Lung (tissue), 12 donors: ENCODE measurements around the gene SLC23A3. TPM values are rescaled to one million over a fixed set of nuclear protein-coding genes. Genes with fewer than 3 reads are reported as not detected.

Experiments
- ATAC-seq: fragments of 200-7000 bp; cut with Tn5 transposase; one replicate; pipeline ENCODE4 v1.9.1; 2020; ENCODE audit warnings: moderate number of reproducible peaks; ENCODE audit not compliant: insufficient read depth, low FRiP score
- DNase-seq, 3 donors: peaks; one replicate each; pipeline ENCODE4 v3.0.0-alpha.2; 2013 to 2017
- H3K27ac ChIP-seq, 2 donors: one replicate each; pipeline ENCODE4 v1.5.1; 2013; ENCODE audit warnings: mild to moderate bottlenecking in 2 of 2, moderate library complexity in 2 of 2, control low read depth in 1 of 2, inconsistent platforms in 1 of 2, low read depth in 1 of 2, low read length in 1 of 2
- H3K27me3 ChIP-seq, 3 donors: one replicate each; pipeline ENCODE4 v1.5.1; 2013; ENCODE audit warnings: low read length in 2 of 3; ENCODE audit not compliant: control insufficient read depth in 3 of 3, insufficient read depth in 3 of 3
- H3K36me3 ChIP-seq, 4 donors: one replicate each; pipeline ENCODE4 v1.5.1; 2013; ENCODE audit warnings: low read length in 4 of 4, mild to moderate bottlenecking in 1 of 4, moderate library complexity in 1 of 4; ENCODE audit not compliant: control insufficient read depth in 4 of 4, insufficient read depth in 4 of 4
- H3K4me1 ChIP-seq, 5 donors: one replicate each; pipeline ENCODE4 v1.5.1; 2013; ENCODE audit warnings: low read length in 5 of 5, mild to moderate bottlenecking in 2 of 5, moderate library complexity in 1 of 5; ENCODE audit not compliant: control insufficient read depth in 5 of 5, insufficient read depth in 5 of 5
- H3K4me3 ChIP-seq: one replicate; pipeline ENCODE4 v1.5.1; 2013; ENCODE audit warnings: mild to moderate bottlenecking, control low read depth, moderate library complexity
- H3K9ac ChIP-seq, 2 donors: one replicate each; pipeline ENCODE4 v1.5.1; 2013; ENCODE audit warnings: low read length in 2 of 2, control low read depth in 1 of 2; ENCODE audit not compliant: insufficient read depth in 1 of 2
- H3K9me3 ChIP-seq, 4 donors: one replicate each; pipeline ENCODE4 v1.5.1; 2013; ENCODE audit warnings: low read length in 3 of 4, mild to moderate bottlenecking in 1 of 4, moderate library complexity in 1 of 4; ENCODE audit not compliant: control insufficient read depth in 4 of 4, insufficient read depth in 3 of 4
- WGBS, 2 donors: extraction: QIAGEN DNeasy Blood & Tissue Kit; methylation state at CpG; one replicate each; pipeline ENCODE4 v1.1.7; 2013; 5-methylcytosine and 5-hydroxymethylcytosine counted together
- polyA plus RNA-seq, 2 donors: library from polyadenylated mRNA; stranded (reverse); fragments of 200-250 nt; gene quantifications; one replicate each; pipeline ENCODE4 v1.2.1, GENCODE V29; 2013
- total RNA-seq, 2 donors: library from RNA; depleted of rRNA in 1 of 2; stranded (reverse); fragments of >200 nt in 1 of 2; gene quantifications; one replicate each; pipeline ENCODE4 v1.2.1, GENCODE V29; 2014 to 2021
- TF ChIP-seq, protein P1 (sequence below): IDR thresholded peaks from 2 replicates; pipeline ENCODE4 v1.5.1; 2012; ENCODE audit warnings: mild to moderate bottlenecking; ENCODE audit errors: control extremely low read depth, extremely low read depth
- donor health status: control.
- donor health status: control.
- donor health status: Bipolar disorder and iron deficiency.
- donor health status: healthy.
- donor health status: DM: yes; HTN: yes; CAD: no.

SLC23A3 gene
- total and polyA plus RNA-seq, 4 donors: 0.80 to 2.5 (median 1.9) TPM

DNA sequence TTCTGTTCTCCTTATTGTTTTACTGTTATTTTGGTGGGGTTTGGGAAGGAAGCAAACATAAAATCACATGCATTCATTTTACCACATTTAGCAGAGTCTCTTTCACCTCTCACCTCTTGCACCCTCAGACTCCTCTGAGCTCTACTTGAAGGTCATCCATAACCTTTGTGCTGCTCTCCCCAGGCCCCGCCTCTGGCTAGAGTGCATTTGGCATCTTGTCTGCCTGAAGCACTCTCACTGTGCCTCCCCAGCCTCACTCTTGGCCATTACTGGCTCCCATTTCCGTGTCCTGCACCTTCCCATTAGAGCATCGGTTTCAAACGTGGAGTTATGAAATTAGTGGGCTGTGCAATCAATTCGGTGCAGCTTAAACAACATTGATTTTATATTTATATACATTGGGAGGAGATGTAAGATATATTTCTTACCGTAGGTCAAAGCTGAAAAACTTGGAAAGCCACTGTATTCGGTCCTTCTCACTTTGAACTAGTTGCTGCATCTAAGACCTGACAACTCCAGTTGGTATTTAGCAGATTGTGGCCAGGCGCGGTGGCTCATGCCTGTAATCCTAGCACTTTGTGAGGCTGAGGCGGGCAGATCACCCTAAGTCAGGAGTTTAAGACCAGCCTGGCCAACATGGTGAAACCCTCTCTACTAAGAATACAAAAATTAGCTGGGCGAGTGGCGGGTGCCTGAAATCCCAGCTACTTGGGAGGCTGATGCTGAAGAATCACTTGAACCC, 29.8 kb upstream of the SLC23A3 start:
- no peaks in the 10 kb centered on the region for H3K9me3 ChIP-seq
- no peak overlapping the region for H3K4me3 ChIP-seq
- no peaks in the 10 kb centered on the region for H3K4me1 ChIP-seq
- ATAC-seq: no peak
- H3K27ac ChIP-seq: no peak overlapping the region
- DNase-seq: no peak
- TF ChIP-seq, protein P1, sequence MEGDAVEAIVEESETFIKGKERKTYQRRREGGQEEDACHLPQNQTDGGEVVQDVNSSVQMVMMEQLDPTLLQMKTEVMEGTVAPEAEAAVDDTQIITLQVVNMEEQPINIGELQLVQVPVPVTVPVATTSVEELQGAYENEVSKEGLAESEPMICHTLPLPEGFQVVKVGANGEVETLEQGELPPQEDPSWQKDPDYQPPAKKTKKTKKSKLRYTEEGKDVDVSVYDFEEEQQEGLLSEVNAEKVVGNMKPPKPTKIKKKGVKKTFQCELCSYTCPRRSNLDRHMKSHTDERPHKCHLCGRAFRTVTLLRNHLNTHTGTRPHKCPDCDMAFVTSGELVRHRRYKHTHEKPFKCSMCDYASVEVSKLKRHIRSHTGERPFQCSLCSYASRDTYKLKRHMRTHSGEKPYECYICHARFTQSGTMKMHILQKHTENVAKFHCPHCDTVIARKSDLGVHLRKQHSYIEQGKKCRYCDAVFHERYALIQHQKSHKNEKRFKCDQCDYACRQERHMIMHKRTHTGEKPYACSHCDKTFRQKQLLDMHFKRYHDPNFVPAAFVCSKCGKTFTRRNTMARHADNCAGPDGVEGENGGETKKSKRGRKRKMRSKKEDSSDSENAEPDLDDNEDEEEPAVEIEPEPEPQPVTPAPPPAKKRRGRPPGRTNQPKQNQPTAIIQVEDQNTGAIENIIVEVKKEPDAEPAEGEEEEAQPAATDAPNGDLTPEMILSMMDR: no peak
- no peak overlapping the region for H3K9ac ChIP-seq
- H3K27me3 ChIP-seq: no peaks in the 10 kb centered on the region
- 85 to 89% methylated on average over 12 of the region's 12 CpGs for WGBS, 2 donors
- no peaks in the 10 kb centered on the region for H3K36me3 ChIP-seq

DNA sequence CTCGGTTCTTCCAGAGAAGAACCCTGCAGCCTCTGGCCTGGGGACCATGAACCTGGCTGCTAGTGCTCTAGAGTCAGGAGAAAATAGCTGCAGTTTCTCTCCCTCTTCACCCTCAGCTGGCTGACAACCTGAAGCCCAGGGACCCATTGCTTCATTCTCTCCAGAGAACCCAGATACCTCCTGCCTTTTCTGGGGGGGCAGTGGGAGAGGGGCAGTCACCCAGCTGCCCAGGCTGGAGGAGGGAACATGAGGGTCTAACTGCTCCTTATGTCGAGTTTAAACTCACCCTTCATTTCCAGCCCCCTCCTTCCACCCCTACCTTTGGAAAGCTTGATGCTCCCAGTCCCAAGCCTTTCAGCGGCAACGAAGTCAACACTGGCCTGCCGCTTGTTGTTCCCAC, 29.1 kb upstream of the SLC23A3 start:
- H3K27me3 ChIP-seq: no peaks in the 10 kb centered on the region
- DNase-seq (no peak), ATAC-seq (no peak)
- no peak overlapping the region for H3K27ac ChIP-seq
- WGBS, 2 donors: 78 to 87% methylated on average over 5 of the region's 5 CpGs
- no peaks in the 10 kb centered on the region for H3K36me3 ChIP-seq
- H3K9me3 ChIP-seq: no peaks in the 10 kb centered on the region
- H3K9ac ChIP-seq: no peak overlapping the region
- H3K4me1 ChIP-seq: no peaks in the 10 kb centered on the region
- no peak overlapping the region for H3K4me3 ChIP-seq
- TF ChIP-seq, protein P1: no peak

DNA sequence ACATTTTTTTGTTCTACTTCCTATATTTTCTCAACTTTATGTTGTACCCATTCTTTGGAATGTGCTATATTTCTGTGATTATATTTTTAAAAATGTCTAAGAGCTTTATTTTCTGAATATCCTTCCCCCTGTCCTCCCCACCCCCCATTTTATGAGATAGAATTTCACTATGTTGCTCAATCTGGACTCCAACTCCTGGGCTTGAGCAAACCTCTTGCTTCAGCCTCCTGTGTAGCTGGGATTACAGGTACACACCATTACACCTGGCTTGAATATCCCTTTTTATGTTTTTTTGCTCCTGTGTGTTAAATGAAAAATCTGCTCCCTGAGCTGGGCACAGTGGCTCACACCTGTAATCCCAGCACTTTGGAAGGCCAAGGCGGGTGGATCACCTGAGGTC, 27.6 kb upstream of the SLC23A3 start:
- Histone ChIP-seq H3K4me1 (no peaks in the 10 kb centered on the region), H3K9me3 (no peaks in the 10 kb centered on the region), H3K36me3 (no peaks in the 10 kb centered on the region), H3K9ac (no peak overlapping the region), H3K27ac (no peak overlapping the region), H3K27me3 (no peaks in the 10 kb centered on the region), H3K4me3 (no peak overlapping the region)
- TF ChIP-seq, protein P1: no peak
- no peak for ATAC-seq
- DNase-seq: no peak
- 94% methylated on average over 1 of the region's 1 CpG for WGBS, 2 donors
